Sigmoid colon (tissue), 7 donors: ENCODE results near the gene KRTAP12-4. TPM values are rescaled to one million over a fixed set of nuclear protein-coding genes. Genes with fewer than 3 reads are reported as not detected.

Experiments
- DNase-seq: peaks from one replicate; pipeline ENCODE4 v3.0.0-alpha.2; 2019
- H3K27ac ChIP-seq, 4 donors: fragments of 200-600 bp; sonication (generic); one replicate each; pipeline ENCODE4 v1.5.1; 2016 to 2019; ENCODE audit warnings: mild to moderate bottlenecking in 1 of 4
- H3K27me3 ChIP-seq, 3 donors: fragments of 200-600 bp; sonication (generic); one replicate each; pipeline ENCODE4 v1.5.1; 2019; ENCODE audit warnings: mild to moderate bottlenecking in 1 of 3
- H3K36me3 ChIP-seq, 4 donors: fragments of 200-600 bp; sonication (generic); one replicate each; pipeline ENCODE4 v1.5.1; 2016 to 2019
- H3K4me1 ChIP-seq, 4 donors: fragments of 200-600 bp; sonication (generic); one replicate each; pipeline ENCODE4 v1.5.1; 2017 to 2019
- H3K4me3 ChIP-seq, 4 donors: fragments of 200-600 bp; sonication (generic); one replicate each; pipeline ENCODE4 v1.5.1; 2017 to 2019; ENCODE audit warnings: mild to moderate bottlenecking in 2 of 4, moderate library complexity in 1 of 4
- H3K9me3 ChIP-seq, 4 donors: fragments of 200-600 bp in 3 of 4; sonication (generic) in 3 of 4; one replicate each; pipeline versions ENCODE4 v1.5.1 to v1.6.1; 2013 to 2019
- CTCF ChIP-seq, 4 experiments: fragments of 450-650 bp in 3 of 4; fragments of 200-600 bp in 1 of 4; IDR thresholded peaks; one replicate each; pipeline ENCODE4 v1.5.1; 2016 to 2019; ENCODE audit warnings: antibody characterized with exemption in 4 of 4, mild to moderate bottlenecking in 3 of 4, moderate library complexity in 2 of 4
- EP300 ChIP-seq, 4 donors: sonication (generic); formaldehyde crosslinking; IDR thresholded peaks; one replicate each; pipeline ENCODE4 v1.6.1; 2017; ENCODE audit warnings: antibody characterized with exemption in 4 of 4
- POLR2A ChIP-seq, 2 donors: fragments of 450-650 bp; IDR thresholded peaks; one replicate each; pipeline ENCODE4 v1.6.1; 2016; ENCODE audit warnings: antibody characterized with exemption in 2 of 2, mild to moderate bottlenecking in 2 of 2, moderate library complexity in 2 of 2
- POLR2AphosphoS5 ChIP-seq, 4 donors: sonication (generic); formaldehyde crosslinking; IDR thresholded peaks; one replicate each; pipeline ENCODE4 v1.6.1; 2017; ENCODE audit warnings: antibody characterized with exemption in 4 of 4
- WGBS, 2 donors: extraction: QIAGEN DNeasy Blood & Tissue Kit; methylation state at CpG; one replicate each; pipeline ENCODE4 v1.1.7; 2013; 5-methylcytosine and 5-hydroxymethylcytosine counted together
- intact Hi-C: fragments of 100-400 bp; cut with DNase I; formaldehyde crosslinking; loops from one replicate; pipeline ENCODE4 v1.15.1; 2023
- polyA plus RNA-seq, 3 donors: library from polyadenylated mRNA; stranded (reverse); fragments of 200-250 nt; gene quantifications; one replicate each; pipeline ENCODE4 v1.2.3, GENCODE V29; 2013
- total RNA-seq, 4 donors: library from RNA; depleted of rRNA; stranded (reverse); fragments of >200 nt; gene quantifications; one replicate each; pipeline ENCODE4 v1.1.0, GENCODE V29; 2016
- donor health status: healthy with polysubstance abuse.
- donor health status: Bipolar disorder and iron deficiency.
- donor health status: healthy.

Gene KRTAP12-4
- total and polyA plus RNA-seq, 7 donors: not detected

- Histone ChIP-seq H3K27ac (no peak overlapping the region), H3K4me1 (no peaks in the 10 kb centered on the region), H3K4me3 (no peak overlapping the region), H3K9me3 (peaks cover 0 to 5% (median 1%) of the 10 kb centered on the region in 4 donors), H3K36me3 (no peaks in the 10 kb centered on the region), H3K27me3 (peaks cover 0 to 22% (median 9%) of the 10 kb centered on the region in 3 donors)
- no peak for TF ChIP-seq CTCF (IDR thresholded peaks at IDR 0.05)
- no peak for TF ChIP-seq EP300 (IDR thresholded peaks at IDR 0.05)
- TF ChIP-seq POLR2AphosphoS5 (IDR thresholded peaks at IDR 0.05): no peak
- TF ChIP-seq POLR2A (IDR thresholded peaks at IDR 0.05): no peak
- intact Hi-C loops: no loop called here
- 63 to 71% methylated on average over 8 of the region's 8 CpGs for WGBS, 2 donors
- DNase-seq: peak; percentile 55
These were observed 37.4 kb downstream of the KRTAP12-4 start for GRCh38 chr21:44617071-44617501.

- Histone ChIP-seq H3K27me3 (peaks cover 0 to 23% (median 9%) of the 10 kb centered on the region in 3 donors), H3K9me3 (peaks cover 0 to 7% (median 3%) of the 10 kb centered on the region in 4 donors), H3K27ac (no peak overlapping the region), H3K4me1 (no peaks in the 10 kb centered on the region), H3K36me3 (no peaks in the 10 kb centered on the region), H3K4me3 (no peak overlapping the region)
- WGBS, 2 donors: 82 to 83% methylated on average over 16 of the region's 16 CpGs
- no peak for DNase-seq
- intact Hi-C loops: no loop called here
- TF ChIP-seq EP300 (IDR thresholded peaks at IDR 0.05) (no peak), POLR2A (IDR thresholded peaks at IDR 0.05) (no peak), POLR2AphosphoS5 (IDR thresholded peaks at IDR 0.05) (no peak), CTCF (IDR thresholded peaks at IDR 0.05) (no peak)
These were observed 37.9 kb downstream of the KRTAP12-4 start for GRCh38 chr21:44616591-44616926.

- Histone ChIP-seq H3K4me3 (no peak overlapping the region), H3K27me3 (peaks cover 0 to 23% (median 9%) of the 10 kb centered on the region in 3 donors), H3K36me3 (no peaks in the 10 kb centered on the region), H3K9me3 (peaks cover 0 to 11% (median 3%) of the 10 kb centered on the region in 4 donors), H3K27ac (no peak overlapping the region), H3K4me1 (no peaks in the 10 kb centered on the region)
- intact Hi-C loops: no loop called here
- TF ChIP-seq POLR2AphosphoS5 (IDR thresholded peaks at IDR 0.05): no peak
- TF ChIP-seq POLR2A (IDR thresholded peaks at IDR 0.05): no peak
- no peak for TF ChIP-seq EP300 (IDR thresholded peaks at IDR 0.05)
- no peak for TF ChIP-seq CTCF (IDR thresholded peaks at IDR 0.05)
- no peak for DNase-seq
- WGBS, 2 donors: 77 to 83% methylated on average over 17 of the region's 17 CpGs
These were observed 38.4 kb downstream of the KRTAP12-4 start for GRCh38 chr21:44615911-44616590.

GRCh38 chr21:44615466-44615865, 39.0 kb downstream of the KRTAP12-4 start:
- Histone ChIP-seq H3K27me3 (peaks cover 0 to 23% (median 9%) of the 10 kb centered on the region in 3 donors), H3K4me3 (no peak overlapping the region), H3K4me1 (no peaks in the 10 kb centered on the region), H3K36me3 (no peaks in the 10 kb centered on the region), H3K9me3 (peaks cover 0 to 11% (median 3%) of the 10 kb centered on the region in 4 donors), H3K27ac (no peak overlapping the region)
- 75 to 83% methylated on average over 8 of the region's 8 CpGs for WGBS, 2 donors
- TF ChIP-seq POLR2A (IDR thresholded peaks at IDR 0.05) (no peak), EP300 (IDR thresholded peaks at IDR 0.05) (no peak), CTCF (IDR thresholded peaks at IDR 0.05) (no peak), POLR2AphosphoS5 (IDR thresholded peaks at IDR 0.05) (no peak)
- intact Hi-C loops: no loop called here
- no peak for DNase-seq
